GM10248 (cell line): ENCODE data around the gene SIGLEC5.

ENCODE experiments used
- CTCF ChIA-PET: fragments of 300-600 bp; sonication (Branson Sonifier 250); formaldehyde crosslinking; extraction: SDS; loops from one replicate; lab custom pipeline; 2021; ENCODE audit warnings: antibody characterized with exemption; lab: Yijun Ruan, JAX
- POLR2A ChIA-PET: fragments of 350-650 bp; sonication (Branson Sonifier 250); formaldehyde crosslinking; extraction: SDS; loops from one replicate; lab custom pipeline; 2020; ENCODE audit warnings: antibody characterized with exemption; lab: Yijun Ruan, JAX
- DNase-seq: peaks from one replicate; pipeline ENCODE4 v3.0.0; 2012; ENCODE audit errors: extremely low spot score
- CTCF ChIP-seq: IDR thresholded peaks from 2 replicates; pipeline ENCODE4 v1.5.1; 2012; ENCODE audit warnings: mild to moderate bottlenecking, low read depth; ENCODE audit errors: extremely low read depth, missing control alignments, control extremely low read depth

Gene SIGLEC5

DNA sequence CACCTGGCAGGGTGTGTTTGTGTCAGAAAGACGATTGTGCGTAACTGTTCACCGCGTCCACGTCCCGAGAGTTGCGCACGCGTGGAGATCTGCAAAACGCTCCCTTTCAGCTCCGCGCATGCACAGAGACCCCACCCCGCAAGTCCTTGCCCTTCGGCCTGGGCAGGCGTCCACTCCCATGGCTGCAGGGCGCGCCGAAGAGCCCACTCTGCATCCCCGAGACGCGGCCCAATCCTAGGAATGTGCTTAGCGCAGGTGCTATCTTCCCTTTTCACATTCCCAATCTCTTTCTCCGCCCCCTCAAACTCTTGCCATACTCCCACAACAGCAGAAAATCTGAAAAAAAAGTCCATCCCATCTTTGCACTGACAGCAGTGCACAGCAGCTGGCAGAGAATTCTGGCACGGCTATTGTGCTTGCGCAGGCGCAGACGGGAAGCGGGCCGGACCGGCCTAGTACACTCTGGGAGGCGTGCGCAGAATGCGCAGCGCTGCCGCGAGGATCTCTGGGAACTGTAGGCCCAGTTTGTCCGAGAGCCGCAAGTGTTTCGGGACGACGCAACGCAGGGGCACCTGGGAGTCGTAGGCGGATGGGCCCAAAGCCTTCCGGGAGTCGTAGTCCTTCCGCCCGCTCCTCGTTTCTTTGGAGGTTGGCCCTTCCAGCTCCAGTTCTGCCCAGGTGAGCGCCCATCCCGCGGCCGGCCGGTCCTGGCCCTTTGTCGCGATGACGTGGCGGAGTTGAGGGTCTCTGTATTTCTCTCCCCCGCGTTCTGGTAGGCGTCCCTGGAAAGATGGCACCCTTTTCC is 36.0 kb downstream of the SIGLEC5 start:
- CTCF ChIA-PET = interaction anchor here (1.0 to 1.1 kb wide), 2 partner anchors 29 to 153 kb away, joined by 3 read pairs; no protein-coding TSS in a partner anchor

DNA sequence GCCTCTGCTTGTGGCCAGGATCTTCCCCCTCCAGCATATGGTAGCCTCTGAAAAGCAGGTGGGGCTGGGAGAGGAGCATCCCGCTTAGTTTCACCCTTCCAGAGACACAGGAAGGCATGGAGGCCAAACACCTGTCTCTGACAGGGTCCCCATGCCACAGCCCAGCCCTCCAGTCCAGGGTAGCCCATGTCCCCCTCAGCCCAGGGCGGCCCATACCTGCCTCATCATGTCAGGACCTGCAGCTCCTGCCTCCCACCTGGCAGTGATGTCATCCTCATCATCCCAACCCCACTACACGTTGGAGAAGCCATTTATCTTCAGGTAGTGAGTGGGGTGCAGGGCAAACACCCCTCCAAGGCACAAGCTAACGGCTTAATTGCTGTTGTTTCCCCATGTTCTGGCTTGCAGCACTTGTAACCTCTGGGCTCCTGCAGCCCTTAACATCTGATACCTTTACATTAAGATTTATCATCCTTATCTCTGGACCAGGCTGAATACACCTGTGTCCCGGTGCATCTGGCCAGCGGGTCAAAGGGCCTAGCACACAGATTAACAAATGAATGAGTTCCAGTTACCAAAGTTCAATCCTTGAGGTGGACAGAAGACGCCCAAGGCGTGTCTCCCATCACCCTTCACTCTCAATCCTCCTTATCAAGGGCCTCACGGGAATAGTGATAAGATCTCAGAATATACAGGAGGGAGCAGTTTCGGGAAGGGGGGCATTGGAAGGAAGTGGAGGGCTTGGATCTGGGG is 36.9 kb downstream of the SIGLEC5 start:
- no peak for TF ChIP-seq CTCF
- ChIA-PET CTCF (interaction anchor here (1.1 kb wide), 1 partner anchor 28 kb away, joined by 3 read pairs; no protein-coding TSS in a partner anchor), POLR2A (no interaction called here)
- no peak for DNase-seq

More for the DNA sequence above, 36.0 kb downstream of the SIGLEC5 start:
- peak; percentile 98 for DNase-seq
- TF ChIP-seq CTCF = no peak
- POLR2A ChIA-PET = interaction anchor here (0.7 kb wide), 1 partner anchor 12 kb away, joined by 3 read pairs; no protein-coding TSS in a partner anchor

- CTCF ChIA-PET = no interaction called here
- no peak for TF ChIP-seq CTCF
- no peak for DNase-seq
- POLR2A ChIA-PET = no interaction called here
Measured at GRCh38 chr19:51592521-51592920, 37.7 kb downstream of the SIGLEC5 start.

- POLR2A ChIA-PET = no interaction called here
- DNase-seq = no peak
- CTCF ChIA-PET = interaction anchor here (1.1 kb wide), 1 partner anchor 12 kb away, joined by 3 read pairs; no protein-coding TSS in a partner anchor
- no peak for TF ChIP-seq CTCF
Measured at GRCh38 chr19:51590441-51590840, 39.8 kb downstream of the SIGLEC5 start.

DNA sequence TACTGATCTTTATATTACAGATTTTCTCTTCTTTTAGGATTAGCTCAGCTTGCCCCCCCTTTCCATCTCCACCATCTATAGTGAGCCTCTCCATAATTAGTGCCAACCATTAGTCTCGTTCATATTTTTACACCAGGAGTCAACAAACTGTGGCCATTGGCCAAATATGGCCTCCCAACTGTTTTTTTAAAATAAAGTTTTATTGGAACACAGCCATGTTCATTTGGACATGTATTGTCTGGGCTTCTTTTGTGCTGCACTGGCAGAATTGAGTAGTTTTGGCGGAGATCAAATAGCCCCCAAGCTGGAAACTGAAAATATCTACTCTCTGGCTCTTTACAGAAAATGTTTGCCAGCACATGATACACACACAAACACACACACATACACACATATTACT is 40.7 kb downstream of the SIGLEC5 start:
- CTCF ChIA-PET = no interaction called here
- POLR2A ChIA-PET = no interaction called here
- no peak for TF ChIP-seq CTCF
- DNase-seq = no peak
